ENCODE measurements around the gene SND1.

Gene SND1

GRCh38 chr7:127884066-127884559 is 232.1 kb downstream of the SND1 start:
- in situ Hi-C loops (cut with HindIII; ENCODE audit: low sequenced_read_pairs), result no loop called here
- TF ChIP-seq CTCF (IDR thresholded peaks at IDR 0.05; ENCODE audit: low read depth, low read length, missing control alignments), result no peak
- no peak for DNase-seq (ENCODE audit: low read depth)
- no peak overlapping the region for H3K4me3 ChIP-seq (ENCODE audit: low read depth, low read length)

GRCh38 chr7:127885222-127885772 is 233.3 kb downstream of the SND1 start:
- in situ Hi-C loops (cut with HindIII; ENCODE audit: low sequenced_read_pairs), result no loop called here
- TF ChIP-seq CTCF (IDR thresholded peaks at IDR 0.05; ENCODE audit: low read depth, low read length, missing control alignments), result no peak

GRCh38 chr7:127885843-127886242 is 233.8 kb downstream of the SND1 start:
- TF ChIP-seq CTCF (IDR thresholded peaks at IDR 0.05; ENCODE audit: low read depth, low read length, missing control alignments), result no peak
- in situ Hi-C loops (cut with HindIII; ENCODE audit: low sequenced_read_pairs), result no loop called here
- peak; percentile 45 for DNase-seq (ENCODE audit: low read depth)
- no peak overlapping the region for H3K4me3 ChIP-seq (ENCODE audit: low read depth, low read length)

More at GRCh38 chr7:127885222-127885772, 233.3 kb downstream of the SND1 start:
- DNase-seq (ENCODE audit: low read depth), result no peak
- H3K4me3 ChIP-seq (ENCODE audit: low read depth, low read length), result no peak overlapping the region

- no peak overlapping the region for H3K4me3 ChIP-seq (ENCODE audit: low read depth, low read length)
- no peak for DNase-seq (ENCODE audit: low read depth)
- TF ChIP-seq CTCF (IDR thresholded peaks at IDR 0.05; ENCODE audit: low read depth, low read length, missing control alignments), result no peak
- in situ Hi-C loops (cut with HindIII; ENCODE audit: low sequenced_read_pairs), result no loop called here
Measured at GRCh38 chr7:127886248-127886647, 234.3 kb downstream of the SND1 start.

GRCh38 chr7:127887096-127887495 is 235.1 kb downstream of the SND1 start:
- no peak overlapping the region for H3K4me3 ChIP-seq (ENCODE audit: low read depth, low read length)
- in situ Hi-C loops (cut with HindIII; ENCODE audit: low sequenced_read_pairs), result no loop called here
- no peak for TF ChIP-seq CTCF (IDR thresholded peaks at IDR 0.05; ENCODE audit: low read depth, low read length, missing control alignments)
- no peak for DNase-seq (ENCODE audit: low read depth)

- TF ChIP-seq CTCF (IDR thresholded peaks at IDR 0.05; ENCODE audit: low read depth, low read length, missing control alignments), result no peak
- no peak overlapping the region for H3K4me3 ChIP-seq (ENCODE audit: low read depth, low read length)
- DNase-seq (ENCODE audit: low read depth), result no peak
- in situ Hi-C loops (cut with HindIII; ENCODE audit: low sequenced_read_pairs), result no loop called here
Measured at GRCh38 chr7:127887631-127888030, 235.6 kb downstream of the SND1 start.

Data from astrocyte of the cerebellum (primary cell).